ENCODE results near the gene SULT1C4. TPM values are rescaled to one million over a fixed set of nuclear protein-coding genes. Genes with fewer than 3 reads are reported as not detected.

The SULT1C4 gene
- total and polyA plus RNA-seq, 2 experiments from 2014 or later, result 0.87 to 2.1 TPM

GRCh38 chr2:108383146-108383830 is 5.5 kb downstream of the SULT1C4 start:
- Histone ChIP-seq H3K4me1 (ENCODE audit: insufficient read depth) (peaks cover 17% of the 10 kb centered on the region), H2AFZ (no peak overlapping the region; the same call in 1 of the 2 replicates), H3K79me2 (replicated peaks; ENCODE audit: insufficient read depth) (no peaks in the 10 kb centered on the region), H4K20me1 (replicated peaks; ENCODE audit: insufficient read depth) (no peaks in the 10 kb centered on the region), H3F3A (replicated peaks; ENCODE audit: low read depth) (no peaks in the 10 kb centered on the region), H3K4me2 (no peak overlapping the region), H3K36me3 (ENCODE audit: insufficient read depth) (no peaks in the 10 kb centered on the region), H3K27ac (ENCODE audit: low read depth) (peak overlapping the region; percentile 41), H3K27me3 (ENCODE audit: insufficient read depth) (no peaks in the 10 kb centered on the region), H3K9me2 (ENCODE audit: insufficient read depth) (no peaks in the 10 kb centered on the region), H3K4me3 (no peak overlapping the region)
- Mint-ChIP-seq H3K4me3 (peak overlapping the region; percentile 31; the same call in 2 of the 3 replicates), H3K4me1 (peaks cover 24% of the 10 kb centered on the region), H3K9me3 (no peaks in the 10 kb centered on the region), H3K27me3 (ENCODE audit: insufficient read depth, low read depth, poor library complexity) (peaks cover 4% of the 10 kb centered on the region), H3K27ac (peak overlapping the region; percentile 63), H3K36me3 (ENCODE audit: low read depth) (peaks cover 4% of the 10 kb centered on the region; the same call in 1 of the 3 replicates)
- ATAC-seq (peak; percentile 88), DNase-seq (ENCODE audit: low spot score) (peak; percentile 47)
- TF ChIP-seq POLR2AphosphoS5 (IDR thresholded peaks at IDR 0.05; ENCODE audit: low read depth), result no peak
- peak in 1 of 2 experiments; percentile 35; a peak in 2 of 4 replicates for TF ChIP-seq CTCF (conservative IDR thresholded peaks at IDR 0.05; ENCODE audit: low read depth in 2 of 2)
- no peak for TF ChIP-seq STAT1 (IDR thresholded peaks at IDR 0.05; ENCODE audit: unreplicated experiment)
- peak; percentile 95 for TF ChIP-seq ZNF462 (CRISPR knock-in tag; IDR thresholded peaks at IDR 0.05)
- TF ChIP-seq ZNF114 (CRISPR knock-in tag; IDR thresholded peaks at IDR 0.05), result peak; percentile 18; the same call in 1 of the 2 replicates
- no peak for TF ChIP-seq EZH2 (IDR thresholded peaks at IDR 0.05; ENCODE audit: low read depth, unreplicated experiment)

Measured in GM23338 (cell line).